K562 (cell line): ENCODE measurements around the gene SCEL. TPM values are rescaled to one million over a fixed set of nuclear protein-coding genes. Genes with fewer than 3 reads are reported as not detected.

Experiments used
- ATAC-seq: fragments of 200-7000 bp; cut with Tn5 transposase; 3 replicates; pipeline ENCODE4 v1.9.1; 2020; ENCODE audit warnings: moderate library complexity
- BruUV-seq: library from RNA; stranded (reverse); fragments of 400-500 nt; replicated peaks from 2 replicates; lab custom pipeline; 2021; lab: Mats Ljungman, UMichigan
- CTCF ChIA-PET: fragments of 300-600 bp; formaldehyde crosslinking; extraction: SDS; loops from one replicate; lab custom pipeline; 2021; ENCODE audit warnings: low intra/inter-chr PET ratio; lab: Yijun Ruan, JAX
- POLR2A ChIA-PET: fragments of 300-600, 350-650 bp; sonication (Branson Sonifier 250); formaldehyde crosslinking; extraction: SDS; loops from one replicate; lab custom pipeline; 2021; ENCODE audit warnings: antibody characterized with exemption, inconsistent platforms; lab: Yijun Ruan, JAX
- DNase-seq, 4 experiments: peaks; one replicate each; pipeline versions ENCODE4 v3.0.0 to v3.0.0-alpha.2; 2011 to 2018; ENCODE audit warnings: low spot score in 3 of 4, mixed read lengths in 3 of 4; ENCODE audit errors: extremely low read depth in 1 of 4
- FAIRE-seq: peaks from 2 replicates; lab custom pipeline; 2011; peaks lifted over from hg19 to GRCh38; lab: Jason Lieb, UNC
- H2AFZ ChIP-seq: 2 replicates; pipeline ENCODE4 v1.6.0; 2011; ENCODE audit warnings: low read depth, low read length, control low read depth, inconsistent platforms
- H3K27ac ChIP-seq: fragments of 200-600 bp; 3 replicates; pipeline ENCODE4 v1.8.0; 2011; ENCODE audit warnings: low read depth, mild to moderate bottlenecking, control low read depth, inconsistent platforms, low read length, moderate library complexity, mixed read lengths; ENCODE audit errors: extremely low read depth
- H3K27me3 ChIP-seq, 2 experiments: fragments of 300-600 bp in 1 of 2; 2 replicates in 1 of 2; 3 replicates in 1 of 2; pipeline versions ENCODE4 v1.6.0 to v1.8.0; 2011; ENCODE audit warnings: inconsistent platforms in 2 of 2, low read length in 2 of 2, mild to moderate bottlenecking in 1 of 2, mixed read lengths in 1 of 2, moderate library complexity in 1 of 2; ENCODE audit not compliant: control insufficient read depth in 2 of 2, insufficient read depth in 2 of 2
- H3K36me3 ChIP-seq: fragments of 300-600 bp; 3 replicates; pipeline ENCODE4 v1.8.0; 2011; ENCODE audit warnings: mild to moderate bottlenecking, low read length, inconsistent platforms; ENCODE audit not compliant: control insufficient read depth, insufficient read depth
- H3K4me1 ChIP-seq, 2 experiments: fragments of 200-600 bp in 1 of 2; replicated peaks in 1 of 2; 2 replicates in 1 of 2; 3 replicates in 1 of 2; pipeline versions ENCODE4 v1.5.1 to v1.8.0; 2011; ENCODE audit warnings: inconsistent platforms in 2 of 2, low read length in 2 of 2, mild to moderate bottlenecking in 1 of 2, mixed read lengths in 1 of 2, moderate library complexity in 1 of 2; ENCODE audit not compliant: control insufficient read depth in 2 of 2, insufficient read depth in 2 of 2
- H3K4me2 ChIP-seq: 2 replicates; pipeline ENCODE4 v1.6.1; 2011; ENCODE audit warnings: low read length, control low read depth, inconsistent platforms, mixed read lengths; ENCODE audit not compliant: insufficient read depth
- H3K4me3 ChIP-seq: fragments of 200-600 bp; sonication (generic), shearing (Covaris generic); 2 replicates; pipeline ENCODE4 v1.5.1; 2016; ENCODE audit warnings: control low read depth, inconsistent platforms
- H3K79me2 ChIP-seq: fragments of 200-600 bp; 3 replicates; pipeline ENCODE4 v1.8.0; 2011; ENCODE audit warnings: low read length, inconsistent platforms; ENCODE audit not compliant: control insufficient read depth, insufficient read depth
- H3K9ac ChIP-seq, 2 experiments: 2 replicates each; pipeline versions ENCODE4 v1.6.0 to v1.6.1; 2011; ENCODE audit warnings: low read depth in 2 of 2, low read length in 2 of 2, control low read depth in 1 of 2, inconsistent platforms in 1 of 2, mild to moderate bottlenecking in 1 of 2, mixed read lengths in 1 of 2; ENCODE audit not compliant: insufficient read depth in 1 of 2
- H3K9me1 ChIP-seq: one replicate; pipeline ENCODE4 v1.6.0; 2011; ENCODE audit warnings: inconsistent platforms, mild to moderate bottlenecking, low read length, moderate library complexity; ENCODE audit not compliant: control insufficient read depth, insufficient read depth
- H3K9me3 ChIP-seq: replicated peaks from 2 replicates; pipeline ENCODE4 v1.5.1; 2011; ENCODE audit warnings: low read depth, low read length, inconsistent platforms; ENCODE audit not compliant: control insufficient read depth, insufficient read depth
- H4K20me1 ChIP-seq: replicated peaks from 2 replicates; pipeline ENCODE4 v1.6.1; 2011; ENCODE audit warnings: low read length, inconsistent platforms, mixed read lengths; ENCODE audit not compliant: control insufficient read depth, insufficient read depth
- CHD1 ChIP-seq: fragments of 200-600 bp; sonication (generic); IDR thresholded peaks from one replicate; pipeline ENCODE4 v1.6.1; 2012; ENCODE audit warnings: mild to moderate bottlenecking, moderate library complexity, low read length, inconsistent platforms
- DLX4 ChIP-seq: fragments of 250-450 bp; sonication (Bioruptor Pico); IDR thresholded peaks from 2 replicates; pipeline ENCODE4 v1.6.1; 2021; ENCODE audit warnings: mild to moderate bottlenecking
- ELF2 ChIP-seq: fragments of 250-450 bp; sonication (Bioruptor Pico); IDR thresholded peaks from 2 replicates; pipeline ENCODE4 v1.5.0; 2021; ENCODE audit warnings: mild to moderate bottlenecking
- EP300 ChIP-seq: IDR thresholded peaks from 2 replicates; pipeline ENCODE4 v1.6.1; 2012; ENCODE audit warnings: low read length, improper control_type of control experiment
- MCM7 ChIP-seq, 2 experiments: fragments of 450-650 bp; IDR thresholded peaks; 2 replicates each; pipeline ENCODE4 v1.6.1; 2016 to 2018
- MNT ChIP-seq, 2 experiments: fragments of 450-650 bp; conservative IDR thresholded peaks; 2 replicates each; pipeline ENCODE4 v1.6.1; 2017; ENCODE audit warnings: mild to moderate bottlenecking in 2 of 2, moderate library complexity in 2 of 2
- PHTF2 ChIP-seq: fragments of 250-450 bp; sonication (Bioruptor Pico); IDR thresholded peaks from 2 replicates; pipeline ENCODE4 v1.5.0; 2021; ENCODE audit warnings: mild to moderate bottlenecking
- RFX5 ChIP-seq: IDR thresholded peaks from 2 replicates; pipeline ENCODE4 v1.6.1; 2011; ENCODE audit warnings: low read depth, mild to moderate bottlenecking, improper control_type of control experiment, low read length
- SRSF7 ChIP-seq: fragments of 200-400 bp; formaldehyde crosslinking; optimal IDR thresholded peaks from 2 replicates; pipeline ENCODE3; 2017; ENCODE audit warnings: mild to moderate bottlenecking, low read depth, low read length
- ZNF280A ChIP-seq: fragments of 450-650 bp; IDR thresholded peaks from 2 replicates; pipeline ENCODE4 v1.6.1; 2018; ENCODE audit warnings: mild to moderate bottlenecking, low read depth; ENCODE audit not compliant: partially characterized antibody
- ZNF395 ChIP-seq: fragments of 200-800 bp; sonication (Bioruptor generic); IDR thresholded peaks from 2 replicates; pipeline ENCODE4 v1.6.1; 2017; ENCODE audit warnings: missing genetic modification characterization, missing compliant biosample characterization
- WGBS: fragments of 100-300 bp; shearing (Covaris generic); methylation state at CpG from one replicate; pipeline ENCODE4 v1.1.6; 2016; ENCODE audit warnings: low coverage, mixed read lengths; ENCODE audit not compliant: insufficient coverage; ENCODE audit errors: missing lambda C conversion rate; 5-methylcytosine and 5-hydroxymethylcytosine counted together
- in situ Hi-C: fragments of 300-500 bp; cut with MboI; formaldehyde crosslinking; loops from 4 replicates; pipeline ENCODE4 v1.15.0; 2018; ENCODE audit warnings: inconsistent platforms, mixed read lengths
- intact Hi-C: fragments of 100-400 bp; cut with micrococcal nuclease; formaldehyde crosslinking; loops from 2 replicates; pipeline ENCODE4 v1.14.2; 2022
- polyA plus RNA-seq, 8 experiments: library from polyadenylated mRNA; depleted of rRNA in 4 of 8; stranded (reverse) in 5 of 8; unstranded in 3 of 8; fragments of >200 nt; fragmentation: Nextera tagmentation in 2 of 8; fragmentation: Illumina TruSeq in 1 of 8; extraction: Ambion mirVana in 2 of 8; extraction: Trizol in 1 of 8; gene quantifications; 2 replicates each; pipeline versions ENCODE4 v1.2.1 to v1.2.3, GENCODE V29; 2011 to 2014; ENCODE audit warnings: inconsistent platforms in 1 of 8, missing spikeins in 1 of 8
- total RNA-seq, 7 experiments: library from RNA; depleted of rRNA in 6 of 7; stranded (reverse); fragments of >200 nt in 6 of 7; fragmentation: Illumina TruSeq in 2 of 7; extraction: Trizol in 2 of 7; gene quantifications; 2 replicates each; pipeline versions ENCODE4 v1.2.1 to v1.2.3, GENCODE V29; 2011 to 2021; ENCODE audit warnings: low replicate concordance in 1 of 7

Gene SCEL
- total and polyA plus RNA-seq, 9 of the 15 experiments (the other 6 are each of a cell fraction or from before 2014, with no cell fraction given): not detected

- no peaks in the 10 kb centered on the region for H3K36me3 ChIP-seq
- 0% methylated on average over 1 of the region's 15 CpGs for WGBS
- no peaks in the 10 kb centered on the region for H3K4me1 ChIP-seq
- ChIA-PET CTCF (no interaction called here), POLR2A (no interaction called here)
- intact Hi-C loops: no loop called here
- no peaks in the 10 kb centered on the region for H3K9me3 ChIP-seq
- no peak overlapping the region for H3K4me3 ChIP-seq
- H3K79me2 ChIP-seq: no peaks in the 10 kb centered on the region
- ATAC-seq: no peak
- no peak overlapping the region for H3K9ac ChIP-seq
- no peak for FAIRE-seq
- BruUV-seq: no TSS peak
- H3K27me3 ChIP-seq: no peaks in the 10 kb centered on the region
- H3K9me1 ChIP-seq: no peaks in the 10 kb centered on the region
- H4K20me1 ChIP-seq: no peaks in the 10 kb centered on the region
- in situ Hi-C loops: no loop called here
- no peak overlapping the region for H3K27ac ChIP-seq
- H3K4me2 ChIP-seq: no peak overlapping the region
- H2AFZ ChIP-seq: no peak overlapping the region
- no peak for DNase-seq
- TF ChIP-seq SRSF7 (no peak), EP300 (no peak), CHD1 (no peak), ELF2 (CRISPR knock-in tag) (no peak), MNT (conservative IDR thresholded peaks at IDR 0.05) (no peak), PHTF2 (no peak), MCM7 (IDR thresholded peaks at IDR 0.05) (no peak), ZNF395 (CRISPR knock-in tag) (no peak), RFX5 (no peak), ZNF280A (no peak), DLX4 (no peak)
Measured at GRCh38 chr13:77660841-77661250, 125.3 kb downstream of the SCEL start.
